ENCODE data around the gene FAM186B.
"Not testable (repeated sequence)": the region's sequence is repeated elsewhere in the genome, so short reads cannot be mapped to it uniquely, and the experiment has no call there.

Gene FAM186B
- total RNA-seq: 0.20 to 0.26 reads per million in 2 donors

GRCh38 chr12:49605539-49605938, at the start of gene FAM186B:
FAM186B (minus strand) TSS chr12:49605639; CDS start chr12:49605477, 162 bp downstream.
- DNase-seq: not testable (repeated sequence)

- no peak for DNase-seq
Observed at GRCh38 chr12:49654715-49655114, 49.3 kb upstream of the FAM186B start.

GRCh38 chr12:49652921-49653520, 47.6 kb upstream of the FAM186B start:
- DNase-seq: no peak

- DNase-seq: no peak
Observed at GRCh38 chr12:49651855-49652254, 46.4 kb upstream of the FAM186B start.

GRCh38 chr12:49649892-49650291, 44.5 kb upstream of the FAM186B start:
- DNase-seq: no peak

GRCh38 chr12:49649445-49649844, 44.0 kb upstream of the FAM186B start:
- DNase-seq: no peak

GRCh38 chr12:49648712-49649003, 43.2 kb upstream of the FAM186B start:
- DNase-seq: no peak

GRCh38 chr12:49647827-49648711, 42.6 kb upstream of the FAM186B start:
- DNase-seq: no peak

GRCh38 chr12:49646871-49647654, 41.6 kb upstream of the FAM186B start:
- no peak for DNase-seq

GRCh38 chr12:49646331-49646830, 40.9 kb upstream of the FAM186B start:
- DNase-seq: no peak

- DNase-seq: no peak
Observed at GRCh38 chr12:49645146-49646039, 40.0 kb upstream of the FAM186B start.

GRCh38 chr12:49644620-49644994, 39.2 kb upstream of the FAM186B start:
- DNase-seq: no peak

GRCh38 chr12:49643961-49644619, 38.7 kb upstream of the FAM186B start:
- no peak for DNase-seq

GRCh38 chr12:49643135-49643534, 37.7 kb upstream of the FAM186B start:
- no peak for DNase-seq

- no peak for DNase-seq
Observed at GRCh38 chr12:49642370-49642802, 36.9 kb upstream of the FAM186B start.

GRCh38 chr12:49641748-49642369, 36.4 kb upstream of the FAM186B start:
- DNase-seq: no peak

- no peak for DNase-seq
Observed at GRCh38 chr12:49636979-49637755, 31.7 kb upstream of the FAM186B start.

GRCh38 chr12:49636574-49636973, 31.1 kb upstream of the FAM186B start:
- DNase-seq: no peak

- DNase-seq: no peak
Observed at GRCh38 chr12:49635656-49636055, 30.2 kb upstream of the FAM186B start.

GRCh38 chr12:49635036-49635435, 29.6 kb upstream of the FAM186B start:
- no peak for DNase-seq
